Posterior vena cava (tissue), 2 donors: ENCODE measurements around the gene ALDH3B2. TPM values are rescaled to one million over a fixed set of nuclear protein-coding genes. Genes with fewer than 3 reads are reported as not detected.
"Not testable (repeated sequence)": the region's sequence is repeated elsewhere in the genome, so short reads cannot be mapped to it uniquely, and the experiment has no call there.

Source experiments
- DNase-seq: peaks from one replicate; pipeline ENCODE4 v3.0.0-alpha.2; 2020; ENCODE audit warnings: low spot score
- intact Hi-C, 2 donors: fragments of 100-400 bp; cut with DNase I; formaldehyde crosslinking; loops; one replicate each; pipeline versions ENCODE4 v1.14.1 to v1.14.2; 2022 to 2023
- long read RNA-seq, 2 donors: library from polyadenylated mRNA; unstranded; transcript quantifications; one replicate each; pipeline ENCODE4 v2.0.0, GENCODE V29; 2020 to 2021
- total RNA-seq, 2 donors: library from RNA; stranded (reverse); fragmentation: NEBNext Ultra II Directional; extraction: Animal tissue kit (Norgen Biotek cat#: 25700); gene quantifications; one replicate each; pipeline ENCODE4 v1.2.1, GENCODE V29; 2021
- donor health status: DM: yes; HTN: yes; CAD: no.
- donor health status: DM: yes; HTN: yes; CAD: no.

The ALDH3B2 gene, protein sequence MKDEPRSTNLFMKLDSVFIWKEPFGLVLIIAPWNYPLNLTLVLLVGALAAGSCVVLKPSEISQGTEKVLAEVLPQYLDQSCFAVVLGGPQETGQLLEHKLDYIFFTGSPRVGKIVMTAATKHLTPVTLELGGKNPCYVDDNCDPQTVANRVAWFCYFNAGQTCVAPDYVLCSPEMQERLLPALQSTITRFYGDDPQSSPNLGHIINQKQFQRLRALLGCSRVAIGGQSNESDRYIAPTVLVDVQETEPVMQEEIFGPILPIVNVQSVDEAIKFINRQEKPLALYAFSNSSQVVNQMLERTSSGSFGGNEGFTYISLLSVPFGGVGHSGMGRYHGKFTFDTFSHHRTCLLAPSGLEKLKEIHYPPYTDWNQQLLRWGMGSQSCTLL
- not detected for total RNA-seq
- long read RNA-seq, donor 1 = 0 reads
- long read RNA-seq, donor 2 = 0 reads

DNA sequence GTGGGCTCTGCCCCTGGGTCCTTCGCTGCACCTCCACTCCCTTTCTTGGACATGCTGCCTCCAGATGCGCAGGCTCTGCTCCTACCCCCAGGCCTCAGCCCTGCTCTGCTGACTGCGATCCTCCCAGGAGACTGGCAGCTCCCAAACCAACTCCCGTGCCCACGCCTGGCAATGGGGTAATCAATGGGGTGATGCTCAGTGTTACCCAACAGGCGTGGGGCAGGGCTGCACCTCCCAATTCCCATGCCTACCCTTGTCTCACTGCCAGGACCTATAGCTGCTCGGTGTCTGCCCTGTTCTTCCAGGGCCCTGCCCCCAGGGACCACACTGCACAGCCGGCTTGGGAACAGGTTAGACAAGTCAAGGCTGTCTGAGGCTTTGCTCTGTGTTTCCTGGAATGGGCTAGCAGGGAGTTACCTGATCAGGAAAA, at the start of gene ALDH3B2:
TSS of gene ALDH3B2 (minus strand) at position 182 of the 430 bp plus-strand sequence. CDS start 7,688 bp downstream, outside the sequence.
- DNase-seq = peak; percentile 55
- intact Hi-C loops = no loop called here

DNA sequence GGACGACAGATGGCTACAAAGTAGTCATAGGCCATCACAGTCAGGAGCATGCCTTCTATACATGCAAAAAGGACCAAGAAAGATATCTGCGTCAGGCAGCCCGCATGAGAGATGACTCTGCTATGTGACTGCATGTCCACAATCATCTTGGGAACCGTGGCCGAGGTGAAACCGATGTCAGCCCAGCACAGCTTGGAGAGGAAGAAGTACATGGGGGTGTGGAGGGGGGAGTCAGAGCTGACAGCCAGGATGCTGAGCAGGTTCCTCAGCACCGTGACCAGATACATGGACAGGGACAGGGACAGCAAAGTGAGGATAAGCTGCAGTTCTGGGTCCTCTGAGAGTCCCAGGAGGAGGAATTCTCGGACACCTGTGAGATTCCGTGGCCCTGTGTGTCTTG, 48.6 kb upstream of the ALDH3B2 start:
- intact Hi-C loops, DNase-seq: not testable (repeated sequence)

DNA sequence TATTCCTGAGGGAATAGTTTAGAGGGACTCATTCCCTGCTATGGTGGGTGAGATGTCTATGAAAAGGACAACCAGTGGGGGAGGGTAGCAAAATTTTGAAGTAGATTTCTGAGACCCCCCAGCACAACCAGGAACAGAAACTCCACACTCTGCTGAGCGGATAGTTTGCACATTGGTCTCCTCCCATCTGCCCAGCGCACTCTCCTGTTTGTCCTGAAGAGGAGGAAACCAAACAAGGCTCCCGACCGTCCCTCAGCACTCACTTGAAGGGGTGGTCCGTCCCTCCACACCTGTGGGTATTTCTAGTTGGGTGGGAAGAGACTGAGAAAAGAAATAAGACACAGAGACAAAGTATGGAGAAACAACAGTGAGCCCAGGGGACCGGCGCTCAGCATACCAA, 41.8 kb upstream of the ALDH3B2 start:
- DNase-seq, intact Hi-C loops: not testable (repeated sequence)

DNA sequence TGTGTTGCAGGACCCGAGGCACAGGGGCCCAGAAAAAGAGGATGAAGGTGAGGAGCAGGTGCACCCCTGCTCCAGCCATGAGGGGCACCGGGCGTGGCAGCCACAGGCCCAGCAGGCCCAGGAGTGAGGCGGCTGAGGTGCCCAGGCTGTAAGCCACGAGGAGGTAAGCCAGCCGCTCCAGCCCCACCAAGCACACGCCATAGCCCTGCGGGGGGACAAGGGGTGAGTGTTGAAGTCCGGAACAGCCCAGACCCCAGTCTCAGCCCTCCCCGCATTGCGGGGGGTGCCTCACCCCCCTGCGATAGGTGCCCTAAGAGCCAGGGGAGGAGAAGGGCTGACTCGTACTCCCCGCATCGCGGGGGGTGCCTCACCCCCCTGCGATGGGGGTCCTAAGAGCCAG, 41.4 kb upstream of the ALDH3B2 start:
- DNase-seq, intact Hi-C loops: not testable (repeated sequence)

DNA sequence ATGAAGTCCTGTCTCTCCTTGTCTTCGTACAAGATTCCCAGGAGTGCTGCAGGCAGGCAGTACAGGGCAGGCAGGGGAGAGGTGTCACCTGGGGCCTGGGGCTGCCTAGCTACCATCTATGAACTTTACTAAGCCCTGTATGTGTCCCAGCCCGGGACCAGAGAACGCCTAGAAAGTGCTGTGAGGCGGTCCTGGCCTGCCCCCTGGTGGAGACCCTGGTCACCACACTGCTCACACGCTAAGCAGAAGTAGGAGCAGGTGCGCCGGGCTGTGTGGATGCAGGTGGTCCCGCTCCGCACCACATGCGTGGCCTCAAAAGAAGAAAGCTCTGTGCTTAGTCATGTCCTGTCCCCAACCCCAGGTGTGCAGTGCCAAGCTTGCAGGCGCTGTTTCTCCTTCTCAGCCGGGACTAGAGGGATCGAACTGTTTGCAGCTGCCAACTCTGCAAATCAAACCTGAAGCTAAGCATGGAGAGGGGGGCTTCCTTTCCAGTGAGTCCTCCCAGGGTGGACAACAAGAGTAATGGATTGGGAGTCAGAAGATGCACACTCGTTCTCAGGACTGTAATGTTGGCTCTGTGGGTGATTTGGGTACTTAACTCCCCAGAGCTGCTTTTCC, 39.6 kb upstream of the ALDH3B2 start:
- intact Hi-C loops, DNase-seq: not testable (repeated sequence)

DNA sequence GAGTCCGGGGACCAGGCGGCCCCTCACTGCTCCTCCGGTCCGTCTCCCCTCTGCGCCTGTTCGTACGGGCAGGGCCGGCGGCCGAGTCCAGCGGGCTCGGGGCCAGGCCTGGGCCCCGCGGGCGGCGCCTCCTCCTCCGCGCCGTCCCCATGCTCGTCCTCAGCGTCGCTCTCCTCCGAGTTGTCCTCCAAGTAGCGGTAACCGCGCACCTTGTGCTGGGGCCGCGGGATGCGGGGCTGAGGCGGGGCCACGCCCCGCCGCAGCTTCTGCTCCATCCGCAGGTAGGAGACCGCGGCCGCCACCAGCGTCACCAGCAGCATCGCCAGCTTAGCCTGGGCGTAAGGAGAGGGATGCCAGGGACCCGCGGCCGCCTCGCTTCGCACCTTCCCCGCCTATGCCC, 37.3 kb upstream of the ALDH3B2 start:
- intact Hi-C loops, DNase-seq: not testable (repeated sequence)

DNA sequence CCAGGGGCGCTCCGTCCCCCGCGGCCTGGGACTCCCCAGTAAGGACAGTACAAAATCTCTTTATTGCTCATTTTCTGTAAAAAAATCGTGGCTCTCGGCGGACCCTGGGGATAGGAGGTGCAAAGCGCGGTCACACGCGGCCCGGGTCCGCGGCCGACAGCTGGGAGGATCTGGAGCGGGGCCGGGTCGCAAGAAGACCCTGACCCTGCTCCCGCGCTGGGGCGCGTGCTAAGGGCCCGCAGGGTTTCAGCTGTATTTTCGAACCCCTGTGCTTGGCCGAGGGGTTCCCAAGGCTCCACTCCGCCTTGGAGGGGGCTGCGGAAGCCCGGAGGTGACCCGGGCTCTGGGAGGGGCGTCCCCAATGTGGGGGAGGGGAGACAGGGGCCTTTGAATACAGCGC, 36.8 kb upstream of the ALDH3B2 start:
- DNase-seq, intact Hi-C loops: not testable (repeated sequence)

DNA sequence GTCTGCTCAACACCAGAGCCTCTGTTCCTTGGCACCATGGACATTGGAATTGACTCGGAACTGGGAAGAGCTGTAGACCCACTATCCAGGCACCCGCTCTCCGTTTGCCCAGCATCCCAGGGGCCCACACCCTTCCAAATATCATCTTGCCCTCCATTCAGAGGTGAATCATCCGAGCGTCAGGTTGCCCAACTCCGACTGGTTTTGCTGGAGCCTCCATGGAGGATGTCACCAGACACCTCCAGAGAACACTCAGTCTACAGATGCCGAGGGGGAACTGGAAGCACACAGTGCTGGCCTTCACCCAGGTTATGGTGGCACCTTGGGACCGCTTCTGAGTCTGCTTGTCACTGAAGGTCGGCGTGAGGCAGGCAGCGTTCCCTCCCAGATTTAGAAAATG, 35.4 kb upstream of the ALDH3B2 start:
- intact Hi-C loops, DNase-seq: not testable (repeated sequence)

DNA sequence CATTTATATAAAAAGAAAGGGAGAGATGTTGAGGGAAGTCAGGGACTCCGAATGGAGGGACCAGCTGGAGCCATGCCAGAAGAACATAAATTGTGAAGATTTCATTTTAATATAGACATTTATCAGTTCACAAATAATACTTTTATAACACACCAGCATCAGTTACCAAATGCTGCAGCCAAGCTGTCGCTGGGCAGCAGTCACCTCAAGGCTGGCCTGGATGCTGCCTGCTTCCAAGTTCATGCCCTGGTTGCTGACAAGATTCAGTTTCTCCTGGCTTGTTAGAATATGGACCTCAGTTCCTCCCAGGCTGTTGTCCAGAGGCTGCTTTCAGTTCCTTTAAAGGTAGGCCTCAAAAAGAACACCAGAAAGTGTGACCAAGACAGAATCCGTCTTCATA, 30.8 kb upstream of the ALDH3B2 start:
- intact Hi-C loops = no loop called here
- no peak for DNase-seq

DNA sequence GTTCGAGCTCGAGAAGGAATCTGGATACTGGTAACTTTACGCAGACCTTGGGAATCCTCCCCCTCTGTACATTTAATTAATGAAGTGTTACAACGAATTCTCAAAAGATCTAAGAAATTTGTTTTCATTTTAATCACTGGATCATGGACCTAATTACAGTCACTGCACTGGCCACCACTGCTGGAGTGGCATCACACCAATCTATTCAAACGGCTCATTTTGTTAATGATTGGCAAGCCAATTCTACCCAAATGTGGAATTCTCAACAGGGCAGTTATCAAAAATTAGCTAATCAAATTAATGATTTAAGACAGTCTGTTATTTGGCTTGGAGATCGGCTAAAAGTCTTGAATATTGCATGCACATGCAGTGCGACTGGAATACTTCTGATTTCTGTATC, 30.1 kb upstream of the ALDH3B2 start:
- intact Hi-C loops = no loop called here
- no peak for DNase-seq

DNA sequence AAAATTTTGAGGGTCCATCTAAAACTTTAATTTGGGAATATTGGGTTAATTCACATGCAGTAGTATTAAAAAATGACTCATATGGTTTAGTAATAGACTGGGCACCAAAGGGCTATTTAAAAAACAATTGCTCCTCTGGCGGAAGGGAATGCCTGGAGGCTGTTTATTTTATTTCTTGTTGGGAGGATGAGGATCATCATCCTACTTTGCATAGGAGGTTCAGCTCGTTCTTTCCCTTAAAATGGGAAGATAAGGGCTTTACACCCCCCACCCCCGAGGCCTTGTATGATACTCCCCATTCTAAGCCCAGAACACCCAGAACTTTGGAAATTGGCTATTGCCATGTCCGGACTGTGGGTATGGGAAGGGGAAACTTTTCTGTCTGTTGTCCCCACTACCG, 29.3 kb upstream of the ALDH3B2 start:
- DNase-seq, intact Hi-C loops: not testable (repeated sequence)

DNA sequence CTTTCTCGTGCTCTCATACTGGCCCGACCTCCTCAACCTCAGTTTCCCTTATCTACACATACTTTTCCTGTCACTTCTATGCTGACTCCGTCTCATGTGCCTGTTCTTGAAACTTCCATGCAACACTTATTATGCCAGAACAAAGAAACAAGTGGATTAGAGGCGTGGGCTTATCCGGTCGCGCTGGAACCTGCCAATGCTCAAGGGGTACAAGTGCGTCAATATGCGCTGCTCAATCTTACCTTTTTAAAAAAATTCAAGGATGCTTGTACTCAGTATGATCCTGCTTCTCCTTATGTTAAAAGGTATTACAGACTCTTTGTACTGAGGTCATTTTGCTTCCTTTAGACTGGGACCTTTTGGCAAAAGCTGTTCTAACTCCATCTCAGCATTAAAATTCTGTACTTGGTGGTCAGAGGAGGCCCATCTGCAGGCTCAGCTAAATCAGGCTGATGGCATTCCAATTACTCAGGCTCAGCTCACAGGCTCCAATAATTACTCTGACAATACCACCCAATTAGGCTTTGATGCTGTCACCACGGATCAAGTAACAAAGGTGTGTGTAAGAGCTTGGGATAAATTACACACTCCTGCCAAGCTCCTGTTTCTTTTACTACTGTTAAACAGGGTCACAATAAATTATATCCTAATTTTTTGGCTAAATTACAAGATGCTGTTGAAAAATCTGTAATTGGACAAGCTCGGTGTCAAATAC, 26.3 kb upstream of the ALDH3B2 start:
- intact Hi-C loops = no loop called here
- no peak for DNase-seq

DNA sequence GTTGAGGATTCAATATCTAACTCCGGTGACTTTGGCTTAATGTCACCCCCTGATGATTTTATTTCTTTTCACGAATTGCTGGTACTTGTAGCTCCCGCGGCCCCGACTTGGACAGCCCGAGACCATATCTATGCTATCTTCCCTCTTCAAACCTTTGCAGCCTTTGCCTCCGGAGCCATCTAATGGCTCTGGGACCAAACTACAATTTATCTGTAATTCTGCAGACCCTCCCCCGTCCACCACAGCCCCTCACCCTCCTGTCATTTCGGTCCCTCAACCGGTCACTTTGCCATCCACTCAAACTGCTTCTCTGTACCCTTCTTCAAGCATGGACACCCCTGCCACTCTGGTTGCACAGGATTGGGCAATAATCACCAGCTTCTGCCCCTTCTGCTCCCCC, 25.7 kb upstream of the ALDH3B2 start:
- DNase-seq = peak; percentile 28
- intact Hi-C loops = no loop called here

DNA sequence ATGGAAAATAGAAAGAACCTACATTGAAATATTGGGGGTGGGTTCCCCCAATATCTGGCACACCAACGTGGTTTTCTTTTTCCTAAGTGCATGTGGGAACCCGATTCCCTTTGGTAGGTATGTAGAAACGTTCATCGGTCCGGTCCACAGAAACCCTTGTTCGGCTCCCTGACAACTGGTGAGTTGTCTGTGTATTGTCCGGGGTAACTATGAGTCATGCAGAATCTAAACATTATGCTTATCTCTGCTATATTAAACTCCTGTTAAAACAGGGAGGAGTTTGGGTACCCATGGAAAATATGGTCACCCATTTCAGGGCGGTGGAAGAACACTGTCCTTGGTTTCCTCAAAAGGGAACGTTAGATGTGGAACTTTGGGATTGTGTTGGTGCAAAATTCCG, 25.1 kb upstream of the ALDH3B2 start:
- DNase-seq = no peak
- intact Hi-C loops = no loop called here

DNA sequence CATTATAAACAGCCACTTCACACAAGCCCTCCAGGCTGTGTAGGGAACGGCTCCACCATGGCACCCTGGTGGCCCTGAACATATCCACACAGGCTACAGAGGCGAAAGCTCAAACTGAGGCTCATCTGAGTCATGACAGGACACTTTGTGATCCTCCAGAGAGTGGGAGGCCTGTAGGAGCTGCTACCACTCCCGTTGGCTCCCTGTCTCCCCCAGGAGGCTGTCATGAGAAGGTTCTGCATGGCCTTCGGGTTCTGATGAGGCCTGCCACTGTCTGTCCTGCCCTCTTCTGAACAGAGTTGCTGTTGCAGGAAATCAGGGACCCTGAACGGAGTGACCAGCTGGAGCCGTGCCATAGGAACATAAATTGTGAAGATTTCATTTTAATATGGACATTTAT, 23.8 kb upstream of the ALDH3B2 start:
- intact Hi-C loops = no loop called here
- DNase-seq = peak; percentile 32

DNA sequence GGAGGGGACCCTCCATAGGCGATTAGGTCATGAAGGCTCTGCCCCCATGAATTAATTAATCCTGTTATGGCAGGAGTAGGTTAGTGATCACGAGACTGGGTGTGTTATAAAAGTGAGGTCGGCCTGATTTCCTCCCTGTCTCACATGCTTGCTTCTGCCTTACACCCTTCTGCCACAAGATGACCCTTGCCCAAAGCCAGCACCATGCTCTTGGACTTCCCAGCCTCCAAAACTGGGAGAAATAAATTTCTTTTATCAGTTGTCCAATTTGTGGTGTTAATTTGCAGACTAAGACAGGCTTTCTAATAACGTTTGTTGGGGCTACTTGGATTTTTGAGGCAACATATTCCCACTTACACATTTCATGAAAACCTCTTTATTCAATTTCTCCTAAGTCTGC, 23.4 kb upstream of the ALDH3B2 start:
- intact Hi-C loops = no loop called here

DNA sequence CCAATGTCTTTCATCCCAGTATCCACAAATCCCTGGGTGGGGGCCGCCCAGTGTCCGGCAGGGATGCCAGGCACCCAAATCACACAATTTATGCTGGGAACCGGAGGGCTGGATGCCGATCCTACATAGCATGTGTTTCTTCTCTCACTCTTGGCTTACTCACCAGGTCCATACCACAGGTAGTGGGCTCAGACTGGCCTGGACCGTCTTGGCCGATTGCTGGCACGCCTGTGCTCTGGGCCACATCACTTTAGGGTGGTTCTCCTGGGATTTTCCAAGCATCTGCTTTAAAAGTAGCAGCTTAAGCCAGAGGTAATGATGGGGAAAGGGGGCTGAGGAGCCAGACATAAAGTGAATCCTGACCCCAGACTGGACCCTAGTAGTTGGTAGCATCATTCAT, 22.6 kb upstream of the ALDH3B2 start:
- DNase-seq = peak; percentile 73
- intact Hi-C loops = no loop called here

More for the DNA sequence above, 23.4 kb upstream of the ALDH3B2 start:
- DNase-seq = no peak

DNA sequence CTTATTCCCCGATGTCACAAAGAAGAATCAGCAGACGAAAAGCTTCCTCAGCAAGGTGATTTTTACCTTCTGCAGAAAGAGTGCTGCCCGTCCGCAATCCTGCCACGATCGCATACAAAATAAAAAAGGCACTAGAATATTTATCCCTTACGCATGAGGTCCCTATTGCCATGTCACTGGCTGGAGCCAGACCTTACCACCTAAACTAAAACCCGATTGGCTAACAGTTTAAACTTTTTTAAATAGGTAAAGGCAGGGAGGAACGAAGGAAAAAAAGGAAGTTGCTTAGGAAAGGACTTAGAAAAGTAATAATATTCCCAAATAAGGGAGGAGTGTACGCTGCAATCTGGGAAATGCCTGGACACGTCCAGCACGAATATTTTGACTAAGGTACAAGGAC, 21.2 kb upstream of the ALDH3B2 start:
- intact Hi-C loops = no loop called here
- peak; percentile 24 for DNase-seq

DNA sequence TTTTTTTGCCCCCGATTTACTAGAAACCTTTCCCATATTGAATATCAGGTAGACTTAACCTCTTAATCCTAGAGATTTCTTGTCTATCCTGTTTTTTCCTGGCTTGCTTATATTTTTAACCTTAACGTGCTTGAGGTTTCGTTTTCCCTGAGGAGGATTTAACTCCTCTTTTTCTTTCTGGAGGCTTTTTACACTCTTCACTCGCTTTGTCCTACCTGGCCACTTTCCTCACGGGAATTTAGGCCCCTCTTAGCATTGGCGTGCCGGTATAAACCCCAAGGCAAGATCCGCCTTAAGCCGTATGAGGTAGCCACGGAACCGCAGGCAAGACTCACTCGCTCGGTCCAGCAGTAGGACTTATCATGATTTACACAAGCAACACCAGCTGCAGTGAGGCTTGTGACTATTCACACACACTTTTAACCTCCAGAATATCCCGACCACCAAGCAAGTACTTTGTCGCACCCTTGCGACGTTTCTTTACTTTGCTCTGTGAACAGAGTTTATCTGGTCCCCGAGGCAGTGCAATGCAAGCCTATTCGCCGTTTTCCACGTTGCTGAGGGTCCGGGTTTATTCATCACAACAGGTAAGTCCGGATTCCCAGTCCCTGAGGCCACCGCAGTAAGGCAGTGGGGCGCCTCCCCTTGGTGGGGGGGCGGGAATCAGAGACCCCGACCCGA, 20.6 kb upstream of the ALDH3B2 start:
- intact Hi-C loops = no loop called here
- DNase-seq = no peak

DNA sequence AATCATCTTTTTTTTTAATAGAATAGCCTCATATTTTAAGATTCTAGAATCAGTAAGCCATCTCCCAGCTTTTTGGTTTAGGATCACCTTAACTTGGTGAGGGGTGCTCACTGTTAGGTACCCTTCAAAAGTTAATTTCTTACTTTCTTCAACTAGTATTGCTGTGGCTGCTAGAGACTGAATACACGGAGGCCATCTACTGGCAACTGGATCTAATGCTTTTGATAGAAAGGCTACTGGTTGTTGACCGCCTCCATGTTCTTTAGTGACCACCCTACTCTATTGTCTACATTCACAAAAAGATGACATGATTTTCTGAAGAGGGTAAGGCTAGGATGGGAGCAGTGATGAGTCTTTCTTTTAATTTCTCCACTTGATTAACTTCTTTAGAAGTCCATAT, 16.7 kb upstream of the ALDH3B2 start:
- intact Hi-C loops = no loop called here
- DNase-seq = no peak
